Esophagus squamous epithelium (tissue), 5 donors: ENCODE measurements around the gene CTIF. TPM values are rescaled to one million over a fixed set of nuclear protein-coding genes. Genes with fewer than 3 reads are reported as not detected.

Experiments used
- DNase-seq: peaks from one replicate; lab custom pipeline; 2025; lab: John Stamatoyannopoulos, UW
- H3K27ac ChIP-seq, 4 donors: fragments of 200-600 bp; sonication (generic); one replicate each; pipeline ENCODE4 v1.5.1; 2016 to 2019; ENCODE audit warnings: mild to moderate bottlenecking in 1 of 4
- H3K27me3 ChIP-seq, 4 donors: fragments of 200-600 bp; sonication (generic); 1 replicate in 3 of 4; 2 replicates in 1 of 4; pipeline versions ENCODE4 v1.5.1 to v1.6.0; 2017 to 2021; ENCODE audit warnings: antibody characterized with exemption in 1 of 4
- H3K36me3 ChIP-seq, 3 donors: fragments of 200-600 bp; sonication (generic); one replicate each; pipeline ENCODE4 v1.5.1; 2016 to 2019
- H3K4me1 ChIP-seq, 3 donors: fragments of 200-600 bp; sonication (generic); one replicate each; pipeline ENCODE4 v1.5.1; 2017 to 2019
- H3K4me3 ChIP-seq, 4 donors: fragments of 200-600 bp; sonication (generic); 1 replicate in 3 of 4; 2 replicates in 1 of 4; pipeline ENCODE4 v1.5.1; 2016 to 2019; ENCODE audit warnings: mild to moderate bottlenecking in 2 of 4, moderate library complexity in 1 of 4
- H3K9me3 ChIP-seq, 3 donors: fragments of 200-600 bp; sonication (generic); one replicate each; pipeline ENCODE4 v1.5.1; 2016 to 2019
- CTCF ChIP-seq, 6 experiments: fragments of 450-650 bp in 4 of 6; fragments of 200-600 bp in 2 of 6; sonication (generic) in 2 of 6; IDR thresholded peaks; one replicate each; pipeline ENCODE4 v1.5.1; 2016 to 2019; ENCODE audit warnings: antibody characterized with exemption in 6 of 6, mild to moderate bottlenecking in 4 of 6, moderate library complexity in 4 of 6
- POLR2A ChIP-seq, 4 donors: fragments of 450-650 bp; IDR thresholded peaks; one replicate each; pipeline ENCODE4 v1.6.1; 2017; ENCODE audit warnings: antibody characterized with exemption in 4 of 4, mild to moderate bottlenecking in 4 of 4, moderate library complexity in 3 of 4
- WGBS, 2 donors: methylation state at CpG; one replicate each; pipeline ENCODE4 v1.1.5; 2018; 5-methylcytosine and 5-hydroxymethylcytosine counted together
- intact Hi-C: fragments of 100-400 bp; cut with DNase I; formaldehyde crosslinking; loops from one replicate; pipeline ENCODE4 v1.15.0; 2022
- total RNA-seq, 4 donors: library from RNA; depleted of rRNA; stranded (reverse); fragments of >200 nt; gene quantifications; one replicate each; pipeline ENCODE4 v1.1.0, GENCODE V29; 2016
- donor health status: DM: yes; HTN: yes; CAD: no.

CTIF gene
- total RNA-seq, 4 donors from 2014 or later, result 4.7 to 24.2 (median 10.2) TPM

GRCh38 chr18:48671561-48671945 is 132.7 kb downstream of the CTIF start:
- intact Hi-C loops, result loop anchor here (10.0 kb wide), 3 partner anchors 373 to 573 kb away; no protein-coding TSS in a partner anchor
- Histone ChIP-seq H3K27ac (no peak overlapping the region), H3K4me3 (no peak overlapping the region), H3K36me3 (peaks cover 0 to 48% (median 9%) of the 10 kb centered on the region in 3 donors), H3K9me3 (no peaks in the 10 kb centered on the region), H3K27me3 (no peaks in the 10 kb centered on the region), H3K4me1 (peaks cover 6 to 13% (median 6%) of the 10 kb centered on the region in 3 donors)
- WGBS, 2 donors, result 81 to 86% methylated on average over 1 of the region's 1 CpG
- TF ChIP-seq CTCF (IDR thresholded peaks at IDR 0.05), result no peak
- TF ChIP-seq POLR2A (IDR thresholded peaks at IDR 0.05), result no peak
- DNase-seq, result no peak

- 89 to 90% methylated on average over 6 of the region's 6 CpGs for WGBS, 2 donors
- DNase-seq, result no peak
Measured at GRCh38 chr18:48672671-48673340, 134.0 kb downstream of the CTIF start.

GRCh38 chr18:48673456-48673852 is 134.6 kb downstream of the CTIF start:
- no peaks in the 10 kb centered on the region for H3K9me3 ChIP-seq
- no peaks in the 10 kb centered on the region for H3K27me3 ChIP-seq
- DNase-seq, result no peak
- H3K4me1 ChIP-seq, result peaks cover 11 to 20% (median 12%) of the 10 kb centered on the region in 3 donors
- 47 to 67% methylated on average over 3 of the region's 3 CpGs for WGBS, 2 donors
- no peak overlapping the region for H3K4me3 ChIP-seq
- H3K27ac ChIP-seq, result no peak overlapping the region
- intact Hi-C loops, result loop anchor here (10.0 kb wide), 3 partner anchors 371 to 571 kb away; no protein-coding TSS in a partner anchor
- TF ChIP-seq POLR2A (IDR thresholded peaks at IDR 0.05) (no peak), CTCF (IDR thresholded peaks at IDR 0.05) (no peak)
- peaks cover 0 to 31% (median 9%) of the 10 kb centered on the region in 3 donors for H3K36me3 ChIP-seq

More at GRCh38 chr18:48672671-48673340, 134.0 kb downstream of the CTIF start:
- Histone ChIP-seq H3K4me1 (peaks cover 11 to 20% (median 12%) of the 10 kb centered on the region in 3 donors), H3K36me3 (peaks cover 0 to 37% (median 9%) of the 10 kb centered on the region in 3 donors), H3K27ac (no peak overlapping the region), H3K4me3 (no peak overlapping the region), H3K27me3 (no peaks in the 10 kb centered on the region), H3K9me3 (no peaks in the 10 kb centered on the region)
- TF ChIP-seq POLR2A (IDR thresholded peaks at IDR 0.05) (no peak), CTCF (IDR thresholded peaks at IDR 0.05) (no peak)
- intact Hi-C loops, result loop anchor here (10.0 kb wide), 3 partner anchors 372 to 572 kb away; no protein-coding TSS in a partner anchor

- H3K4me3 ChIP-seq, result no peak overlapping the region
- TF ChIP-seq POLR2A (IDR thresholded peaks at IDR 0.05) (no peak), CTCF (IDR thresholded peaks at IDR 0.05) (no peak)
- no peaks in the 10 kb centered on the region for H3K9me3 ChIP-seq
- no peak overlapping the region for H3K27ac ChIP-seq
- H3K27me3 ChIP-seq, result no peaks in the 10 kb centered on the region
- intact Hi-C loops, result loop anchor here (10.0 kb wide), 3 partner anchors 371 to 571 kb away; no protein-coding TSS in a partner anchor
- H3K4me1 ChIP-seq, result peaks cover 11 to 24% (median 12%) of the 10 kb centered on the region in 3 donors
- WGBS, 2 donors, result 66 to 82% methylated on average over 6 to 7 of the region's 9 CpGs
- no peak for DNase-seq
- H3K36me3 ChIP-seq, result peaks cover 0 to 25% (median 9%) of the 10 kb centered on the region in 3 donors
Measured at GRCh38 chr18:48673853-48674721, 135.3 kb downstream of the CTIF start.
